ENCODE data around the gene RILPL2.
"Not testable (repeated sequence)": the region's sequence is repeated elsewhere in the genome, so short reads cannot be mapped to it uniquely, and the experiment has no call there.

RILPL2 gene, protein sequence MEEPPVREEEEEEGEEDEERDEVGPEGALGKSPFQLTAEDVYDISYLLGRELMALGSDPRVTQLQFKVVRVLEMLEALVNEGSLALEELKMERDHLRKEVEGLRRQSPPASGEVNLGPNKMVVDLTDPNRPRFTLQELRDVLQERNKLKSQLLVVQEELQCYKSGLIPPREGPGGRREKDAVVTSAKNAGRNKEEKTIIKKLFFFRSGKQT

DNA sequence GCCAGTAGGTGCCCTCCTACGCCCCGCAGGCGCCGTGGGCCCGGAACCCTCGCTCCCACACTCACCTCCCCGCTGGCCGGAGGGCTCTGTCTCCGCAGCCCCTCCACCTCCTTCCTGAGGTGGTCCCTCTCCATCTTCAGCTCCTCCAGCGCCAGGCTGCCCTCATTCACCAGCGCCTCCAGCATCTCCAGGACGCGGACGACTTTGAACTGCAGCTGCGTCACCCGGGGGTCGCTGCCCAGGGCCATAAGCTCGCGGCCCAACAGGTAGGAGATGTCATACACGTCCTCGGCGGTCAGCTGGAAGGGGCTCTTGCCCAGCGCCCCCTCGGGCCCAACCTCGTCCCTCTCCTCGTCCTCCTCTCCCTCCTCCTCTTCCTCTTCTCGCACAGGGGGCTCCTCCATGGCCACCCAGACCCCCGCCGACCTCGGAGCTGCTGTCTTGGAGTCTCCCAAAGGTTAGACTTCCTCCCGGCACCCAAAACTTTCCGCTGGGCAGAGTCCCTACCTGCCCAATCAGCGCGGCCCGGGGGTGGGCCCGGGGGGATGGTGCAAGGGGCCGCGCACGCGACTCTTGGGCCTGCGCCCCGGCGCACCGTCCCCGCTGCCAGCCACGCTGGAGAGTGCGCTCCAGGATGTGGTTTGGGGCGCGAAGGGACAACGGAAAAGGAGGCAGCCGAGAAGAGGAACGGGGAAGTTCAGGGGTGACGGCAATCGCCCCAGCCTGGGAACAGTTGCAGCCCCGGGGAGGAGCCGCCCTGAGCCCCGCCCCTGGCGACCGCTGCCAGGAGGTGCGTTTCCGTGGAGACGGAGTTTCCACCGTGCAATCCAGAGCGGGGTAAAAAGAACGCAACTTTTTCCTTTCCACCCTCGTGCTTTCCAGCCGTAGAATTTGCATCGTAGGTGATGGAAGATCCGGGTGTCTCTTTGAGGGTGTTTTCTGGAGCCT lies at the start of gene RILPL2:
Gene RILPL2, minus strand, starts transcription at position 668 of the 948 bp plus-strand sequence. Its CDS starts 264 bp downstream, at position 404.
- DNase-seq = peak; percentile 93

DNA sequence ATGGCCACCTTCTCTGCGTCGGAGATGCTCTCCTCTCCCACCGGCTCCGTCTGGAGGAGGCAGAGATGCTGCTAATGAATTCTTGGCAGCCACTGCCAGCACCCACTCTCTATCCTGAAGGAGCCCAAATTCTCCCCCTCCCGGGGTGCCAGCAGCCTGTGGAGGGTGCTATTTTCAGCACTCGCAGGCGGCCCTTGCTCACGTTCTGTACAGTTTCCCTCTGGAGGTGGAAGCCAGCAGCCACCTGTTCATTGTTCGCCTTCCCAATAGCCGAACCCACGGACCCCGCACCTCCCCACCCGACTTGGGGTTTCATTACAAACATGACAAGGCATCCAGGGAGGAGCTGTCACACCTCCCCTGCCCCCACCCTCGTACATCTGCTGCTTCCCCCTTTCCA lies 49.3 kb upstream of the RILPL2 start:
- DNase-seq = no peak

DNA sequence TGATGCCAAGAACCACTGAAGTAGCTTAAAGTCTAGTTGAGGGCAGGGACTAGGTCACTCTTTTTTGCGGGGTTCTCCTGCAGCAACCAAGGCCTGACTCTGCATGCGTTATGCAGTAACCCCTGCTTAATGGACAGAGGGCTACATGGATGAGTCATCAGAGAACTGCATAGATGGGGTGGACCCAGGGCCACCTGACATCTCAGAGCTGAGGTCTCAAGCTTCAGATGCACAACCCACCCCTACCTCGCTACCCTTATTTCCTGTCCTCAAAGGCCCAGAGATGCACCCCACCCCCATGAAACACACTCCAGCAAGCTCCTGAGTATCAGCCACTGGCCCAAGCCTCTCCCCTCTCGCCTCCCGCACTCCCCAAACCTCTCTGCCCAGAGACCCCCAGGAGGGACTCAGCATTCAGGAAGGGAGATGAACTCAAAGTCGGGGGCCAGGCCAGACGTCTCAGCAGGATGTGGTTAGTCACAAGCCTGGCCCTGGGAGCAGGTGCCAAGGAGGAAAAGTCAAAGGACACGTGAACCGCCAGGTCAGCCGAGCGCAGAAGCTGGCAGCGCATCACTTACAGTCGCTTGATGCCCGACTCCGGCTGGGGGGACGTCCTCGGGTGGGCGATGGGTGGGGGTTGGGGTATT lies 47.2 kb upstream of the RILPL2 start:
- DNase-seq = no peak

DNA sequence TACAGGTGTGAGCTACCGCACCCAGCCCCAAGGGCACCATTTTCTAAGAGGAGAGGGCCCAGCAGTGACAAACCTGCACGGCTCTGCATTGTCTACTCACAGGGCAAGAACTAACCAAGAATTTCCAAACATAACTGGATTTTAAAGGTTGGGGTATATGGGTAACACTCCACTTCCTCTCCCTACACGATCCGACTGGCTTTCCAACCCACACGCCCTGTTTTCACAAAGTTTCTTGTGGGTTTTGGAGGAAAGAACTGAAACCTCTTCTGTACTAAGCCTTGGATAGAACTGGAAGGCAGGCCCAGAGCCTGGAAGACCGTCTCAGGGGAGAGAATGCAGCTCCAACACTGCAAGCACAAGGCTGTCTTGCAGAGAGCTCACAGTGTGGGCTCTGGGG lies 46.4 kb upstream of the RILPL2 start:
- DNase-seq = no peak

DNA sequence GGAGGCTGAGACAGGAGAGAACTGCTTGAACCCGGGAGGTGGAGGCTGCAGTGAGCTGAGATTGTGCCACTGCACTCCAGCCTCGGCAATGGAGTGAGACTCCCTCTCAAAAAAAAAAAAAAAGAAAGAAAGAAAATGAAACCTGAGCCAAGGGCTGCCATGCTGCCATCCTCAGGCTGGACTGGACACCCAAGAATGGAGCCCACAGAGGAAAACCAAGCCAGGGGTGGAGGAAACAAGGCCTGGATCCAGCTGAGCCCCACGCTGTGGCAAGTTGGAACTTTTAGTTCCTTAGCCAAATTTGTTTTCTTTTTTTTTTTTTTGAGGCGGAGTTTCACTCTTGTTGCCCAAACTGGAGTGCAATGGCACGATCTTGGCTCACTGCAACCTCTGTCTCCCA lies 44.8 kb upstream of the RILPL2 start:
- DNase-seq = not testable (repeated sequence)

DNA sequence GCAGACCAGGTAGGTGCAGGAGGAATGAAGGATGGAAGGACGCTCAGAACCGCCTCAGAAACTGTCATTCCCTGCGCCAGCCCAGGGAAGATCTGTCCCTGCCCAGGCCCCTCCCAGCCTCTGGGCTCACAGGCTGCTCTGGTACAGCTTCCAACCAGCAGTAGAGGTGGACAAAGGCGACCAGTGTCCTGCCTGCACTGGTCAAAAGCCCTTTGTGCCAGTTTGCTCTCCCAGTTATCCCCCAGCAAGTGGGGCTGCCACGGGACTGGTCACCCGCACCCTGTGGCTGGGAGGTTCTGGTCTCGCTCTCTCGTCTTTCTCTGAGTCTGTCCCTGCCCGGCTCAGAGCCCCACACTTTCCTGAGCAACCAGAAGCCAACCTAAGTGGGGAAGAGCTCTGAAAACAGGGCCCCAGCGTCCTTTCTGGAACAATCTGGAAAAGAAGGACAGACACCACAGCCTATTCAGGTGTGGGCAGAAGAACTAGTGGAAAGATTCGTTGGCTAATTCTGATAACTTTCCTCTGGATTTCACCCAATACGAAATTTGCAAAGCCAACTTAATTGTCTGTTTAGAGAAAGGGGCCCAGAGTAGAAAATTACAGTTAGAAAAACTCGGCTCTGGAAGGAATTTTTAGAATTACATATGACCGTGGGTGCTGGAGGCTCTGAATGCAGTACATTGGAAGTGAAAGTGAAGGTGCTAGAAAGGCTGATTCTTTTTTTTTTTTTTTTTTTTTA lies 43.1 kb upstream of the RILPL2 start:
- no peak for DNase-seq

DNA sequence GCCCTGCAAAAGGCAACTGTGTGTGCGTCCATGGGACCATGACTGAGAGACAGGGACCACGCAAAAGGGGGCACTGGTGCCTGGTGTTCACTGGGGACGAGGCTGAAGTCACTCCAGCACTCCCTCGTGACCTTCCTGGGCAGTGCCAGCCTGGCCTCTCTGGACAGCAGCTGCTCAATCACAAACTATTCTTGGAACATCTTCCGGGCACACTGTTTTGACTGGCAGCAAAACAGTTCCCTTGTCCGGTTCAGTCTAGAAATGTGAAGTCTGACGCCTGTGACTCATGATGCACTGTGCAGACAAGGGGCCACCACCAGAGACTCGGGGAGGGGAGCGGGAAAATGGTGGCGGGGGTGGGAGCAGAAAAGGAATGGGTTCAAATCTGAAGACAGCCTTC lies 42.3 kb upstream of the RILPL2 start:
- DNase-seq = no peak

DNA sequence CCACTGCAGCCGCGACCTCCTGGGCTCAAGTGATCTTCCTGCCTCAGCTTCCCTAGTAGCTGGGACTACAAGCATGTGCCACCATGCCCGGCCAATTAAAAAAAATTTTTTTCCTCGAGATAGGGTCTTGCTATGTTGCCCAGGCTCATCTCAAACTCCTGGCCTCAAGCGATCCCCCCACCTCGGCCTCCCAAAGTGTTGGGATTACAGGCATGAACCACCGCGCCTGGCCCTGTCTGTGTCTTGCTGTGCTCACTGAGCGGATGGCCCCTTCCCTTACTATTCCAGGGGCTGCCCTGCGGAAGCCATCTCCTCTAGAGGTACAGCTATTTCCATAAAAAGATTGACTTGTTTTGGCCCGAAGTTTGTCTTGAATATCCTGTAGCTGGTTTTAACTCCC lies 41.6 kb upstream of the RILPL2 start:
- DNase-seq = no peak

DNA sequence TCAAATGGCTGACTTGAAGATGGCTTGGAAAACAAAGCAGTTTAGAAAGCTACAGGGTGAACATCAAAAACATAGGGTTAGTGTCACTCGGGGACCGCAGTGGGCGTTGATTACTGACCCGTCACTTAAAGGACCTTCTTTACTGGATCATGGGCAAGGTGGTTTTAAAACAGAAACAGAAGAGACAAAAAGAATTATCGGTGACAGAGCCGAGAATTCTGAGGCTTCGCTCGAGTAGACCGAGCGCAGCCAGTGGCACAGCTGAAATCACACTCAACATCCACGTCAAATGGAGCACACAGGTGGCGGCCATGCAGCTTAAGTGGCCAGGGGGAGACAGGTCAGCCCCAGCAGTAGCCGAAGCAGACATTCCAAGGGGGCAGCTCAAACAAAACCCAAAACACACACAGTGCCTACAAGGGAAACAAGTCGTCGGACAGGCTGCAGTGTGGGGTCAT lies 38.8 kb upstream of the RILPL2 start:
- no peak for DNase-seq

DNA sequence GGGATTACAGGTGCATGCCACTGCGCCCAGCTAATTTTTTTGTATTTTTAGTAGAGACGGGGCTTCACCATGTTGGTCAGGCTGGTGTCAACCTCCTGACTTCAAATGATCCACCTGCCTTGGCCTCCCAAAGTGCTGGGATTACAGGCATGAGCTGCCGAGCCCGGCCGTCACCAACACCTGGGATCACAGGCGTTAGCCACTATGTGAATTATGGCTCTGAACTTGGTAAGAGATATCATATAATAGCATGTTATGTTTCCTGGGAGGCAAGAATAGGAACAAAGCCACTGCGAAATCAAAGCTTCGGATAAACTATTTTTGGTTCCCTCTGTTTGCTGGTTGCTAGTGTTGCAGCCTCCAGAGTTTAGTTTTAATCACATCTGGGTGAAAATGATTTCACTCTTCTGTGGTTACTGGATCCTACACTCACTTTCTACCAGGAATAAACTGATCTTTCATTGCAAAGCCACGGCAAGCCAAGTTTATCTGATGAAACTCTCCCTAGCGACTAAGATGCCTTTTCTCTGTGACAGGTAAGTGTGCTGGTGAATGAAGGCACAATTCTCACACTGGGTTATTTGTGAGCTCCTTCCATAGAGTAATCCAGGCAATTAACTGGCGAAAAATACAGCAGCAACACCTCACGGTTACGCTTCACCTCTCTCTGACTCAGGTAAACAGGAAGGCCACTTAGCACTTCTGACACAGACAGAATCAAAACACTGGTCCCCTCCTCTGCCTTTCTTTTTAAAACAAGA lies 38.2 kb upstream of the RILPL2 start:
- DNase-seq = no peak

DNA sequence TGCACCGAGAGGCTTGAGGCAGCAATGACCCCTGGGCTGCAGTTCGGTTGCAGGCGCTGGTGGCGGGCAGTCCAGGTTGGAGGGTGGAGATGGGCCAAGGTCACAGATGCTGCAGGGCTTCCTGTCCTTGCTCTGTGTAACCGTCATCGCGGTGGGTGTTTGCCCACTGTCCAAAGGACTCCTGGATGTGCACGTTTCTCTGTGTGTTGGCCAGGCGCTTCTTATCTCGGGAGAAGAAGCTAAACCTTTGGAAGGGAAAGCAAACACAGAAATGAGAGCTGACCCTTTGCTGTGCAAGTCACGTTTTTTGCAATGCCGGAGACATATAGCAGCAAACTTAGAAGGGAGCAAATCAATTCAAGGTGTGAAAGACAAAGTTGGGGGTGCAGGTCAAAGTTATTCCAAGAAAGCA lies 36.0 kb upstream of the RILPL2 start:
- no peak for DNase-seq

DNA sequence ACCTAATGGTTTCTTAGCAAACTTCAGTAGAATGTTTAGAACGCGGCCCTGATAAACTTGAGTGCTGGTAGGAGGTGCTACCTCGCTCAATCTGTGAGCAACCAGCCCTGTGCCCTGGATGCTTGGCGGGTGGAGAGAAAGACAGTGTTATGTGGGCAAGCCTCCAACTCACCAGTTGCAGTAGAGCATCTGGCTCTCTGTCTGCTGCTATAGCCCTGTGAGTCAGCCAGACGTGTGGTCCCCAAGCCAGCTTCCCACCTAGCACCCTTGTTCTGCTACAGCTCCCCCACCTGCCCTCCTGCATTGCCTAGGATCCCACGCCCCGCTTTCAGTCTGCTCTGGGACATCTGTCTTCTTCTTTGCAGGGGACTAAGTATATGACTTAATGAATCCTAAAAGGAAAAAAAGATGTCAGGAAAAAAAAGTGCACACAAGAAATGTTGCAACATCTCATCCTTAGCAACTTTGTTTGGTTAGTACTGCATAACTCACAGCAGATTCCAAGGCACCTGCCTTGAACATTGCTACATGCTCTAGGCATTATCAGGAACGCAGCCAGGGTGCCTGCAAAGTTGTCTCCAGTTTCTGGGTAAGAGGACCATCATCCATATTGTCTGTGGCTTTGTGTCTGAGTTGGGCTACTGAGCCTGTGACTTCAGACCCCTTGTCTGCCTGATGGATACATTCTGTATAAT lies 35.0 kb upstream of the RILPL2 start:
- DNase-seq = no peak

DNA sequence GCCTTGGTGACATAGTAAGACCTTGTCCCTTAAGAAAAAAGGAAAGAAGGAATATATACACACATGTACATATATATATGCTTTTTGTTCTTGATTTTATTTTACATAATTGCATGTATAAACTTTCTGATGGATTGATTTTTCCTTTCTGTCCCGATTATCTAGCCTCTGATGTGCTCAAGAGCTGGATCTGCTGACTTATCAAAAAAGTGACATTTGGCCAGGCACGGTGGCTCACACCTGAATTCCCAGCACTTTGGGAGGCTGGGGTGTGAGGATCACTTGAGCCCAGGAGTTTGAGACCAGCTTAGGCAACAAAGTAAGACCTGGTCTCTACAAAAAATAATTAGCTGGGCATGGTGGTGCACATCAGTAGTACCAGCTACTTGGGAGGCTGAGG lies 33.5 kb upstream of the RILPL2 start:
- no peak for DNase-seq

DNA sequence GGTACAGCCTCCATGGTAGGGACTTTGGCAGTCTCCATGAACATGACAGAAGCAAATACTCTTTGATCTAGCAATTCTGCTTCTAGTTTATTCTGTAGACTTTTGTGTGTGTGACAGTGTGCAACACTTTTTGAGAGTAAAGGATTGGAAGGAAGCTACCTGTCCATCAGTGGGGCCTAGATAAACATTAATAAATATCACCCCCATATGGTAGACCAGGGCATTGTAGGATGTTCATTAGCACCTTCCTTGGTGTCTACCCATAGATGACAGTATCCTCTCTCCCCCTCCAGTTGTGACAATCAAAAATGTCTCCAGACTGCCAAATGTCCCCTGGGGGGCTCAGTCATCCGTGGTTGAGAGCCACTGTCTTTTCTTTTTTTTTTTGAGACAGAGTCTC lies 32.3 kb upstream of the RILPL2 start:
- DNase-seq = no peak

DNA sequence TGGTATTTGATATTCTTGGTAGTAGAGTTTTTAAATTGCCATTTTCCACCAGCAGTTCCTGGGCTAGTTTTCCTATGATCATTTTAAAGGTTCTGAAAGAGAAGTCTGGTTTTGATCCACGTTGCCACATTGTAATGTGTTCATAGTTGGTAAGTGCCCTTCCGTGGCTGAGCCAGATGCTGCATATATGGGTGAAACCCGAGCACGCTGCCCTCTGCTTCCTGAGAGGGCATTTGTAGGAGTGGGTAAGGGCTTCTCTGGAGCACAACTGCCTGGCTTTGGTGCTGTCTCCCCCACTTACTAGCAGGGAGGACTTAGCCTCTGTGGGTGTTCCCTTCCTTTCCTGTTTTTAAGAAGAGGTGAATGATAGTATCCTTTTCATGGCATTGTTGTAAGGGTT lies 28.6 kb upstream of the RILPL2 start:
- no peak for DNase-seq

DNA sequence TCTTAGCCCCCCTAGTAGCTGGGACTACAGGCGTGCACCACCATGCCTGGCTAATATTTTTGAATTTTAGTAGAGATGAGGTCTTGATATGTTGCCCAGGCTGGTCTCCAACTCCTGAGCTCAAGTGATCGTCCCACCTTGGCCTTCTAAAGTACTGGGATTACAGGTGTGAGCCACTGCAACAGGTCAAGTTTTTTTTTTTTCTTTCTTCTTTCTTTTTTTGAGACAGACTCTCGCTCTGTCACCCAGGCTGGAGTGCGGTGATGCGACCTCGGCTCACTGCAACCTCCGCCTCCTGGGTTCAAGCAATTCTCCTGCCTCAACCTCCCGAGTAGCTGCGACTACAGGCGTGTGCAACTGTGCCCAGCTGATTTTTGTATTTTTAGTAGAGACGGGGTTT lies 26.7 kb upstream of the RILPL2 start:
- DNase-seq = not testable (repeated sequence)

DNA sequence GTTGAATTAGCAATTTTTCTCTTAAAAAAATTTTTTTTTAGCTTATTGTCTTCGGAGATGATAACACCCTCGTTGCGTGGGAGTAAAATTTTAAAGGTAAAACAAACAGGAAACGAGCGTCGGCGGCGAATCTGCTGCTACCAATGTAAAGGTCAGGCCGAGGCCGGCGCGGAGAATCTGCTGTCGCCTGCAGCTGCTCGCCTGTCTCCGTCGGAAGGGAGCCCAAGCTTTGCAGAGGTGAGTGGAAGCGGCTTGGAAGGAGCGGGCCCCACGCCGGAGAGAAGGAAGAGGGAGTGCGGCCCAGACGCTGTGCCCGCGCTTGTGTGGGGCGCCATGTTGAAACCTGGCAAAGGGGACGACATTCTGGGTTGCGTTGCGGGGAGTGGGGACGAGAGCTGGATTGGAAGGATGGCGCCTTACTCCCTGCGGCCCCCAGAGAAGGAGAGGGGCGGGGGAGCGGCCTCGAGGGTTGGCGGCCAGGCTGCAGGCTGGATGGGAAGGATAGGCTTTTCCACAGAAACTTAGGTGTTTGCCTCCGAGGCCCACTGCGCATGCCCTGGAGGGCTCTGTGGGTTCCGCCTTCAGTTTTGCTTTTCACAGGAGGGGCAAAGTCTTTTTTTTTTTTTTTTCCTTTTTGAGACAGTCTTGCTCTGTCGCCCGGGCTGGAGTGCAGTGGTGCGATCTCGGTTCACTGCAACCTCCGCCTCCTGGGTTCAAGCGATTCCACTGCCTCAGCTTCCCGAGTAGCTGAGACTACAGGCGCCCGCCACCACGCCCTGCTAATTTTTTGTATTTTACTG lies 21.7 kb upstream of the RILPL2 start, which contains the start of gene SNRNP35:
Gene SNRNP35, plus strand, starts transcription at position 160 of the 800 bp plus-strand sequence. CDS start 7,402 bp downstream, outside the sequence.
- peak; percentile 84 for DNase-seq

DNA sequence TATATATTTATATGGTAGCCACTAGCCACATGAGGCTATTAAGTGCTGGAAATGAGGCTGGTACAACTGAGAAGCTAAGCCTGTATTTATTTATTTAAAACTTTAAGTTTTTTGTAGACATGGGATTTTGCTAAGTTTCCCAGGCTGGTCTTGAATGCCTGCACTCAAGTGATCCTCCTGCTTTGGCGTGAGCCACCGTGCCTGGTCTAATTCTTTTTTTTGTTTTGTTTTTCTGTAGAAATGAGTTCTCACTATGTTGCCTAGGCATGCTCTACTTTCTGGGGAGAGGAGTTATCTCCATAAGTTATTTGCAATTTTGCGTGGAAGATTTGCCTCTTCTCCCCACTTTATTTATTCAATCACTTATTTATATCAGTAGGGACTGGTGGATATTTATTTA lies 16.7 kb upstream of the RILPL2 start:
- no peak for DNase-seq

DNA sequence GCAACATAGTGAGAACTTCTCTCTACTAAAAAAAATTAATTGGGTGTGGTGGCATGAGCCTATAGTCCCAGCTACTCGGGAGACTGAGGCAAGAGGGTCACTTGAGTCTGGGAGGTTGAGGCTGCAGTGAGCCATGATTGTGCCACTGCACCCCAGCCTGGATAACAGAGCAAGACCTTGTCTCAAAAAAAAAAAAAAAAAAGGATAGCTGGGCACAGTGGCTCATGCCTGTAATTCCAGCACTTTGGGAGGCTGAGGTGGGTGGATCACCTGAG lies 15.7 kb upstream of the RILPL2 start:
- not testable (repeated sequence) for DNase-seq

DNA sequence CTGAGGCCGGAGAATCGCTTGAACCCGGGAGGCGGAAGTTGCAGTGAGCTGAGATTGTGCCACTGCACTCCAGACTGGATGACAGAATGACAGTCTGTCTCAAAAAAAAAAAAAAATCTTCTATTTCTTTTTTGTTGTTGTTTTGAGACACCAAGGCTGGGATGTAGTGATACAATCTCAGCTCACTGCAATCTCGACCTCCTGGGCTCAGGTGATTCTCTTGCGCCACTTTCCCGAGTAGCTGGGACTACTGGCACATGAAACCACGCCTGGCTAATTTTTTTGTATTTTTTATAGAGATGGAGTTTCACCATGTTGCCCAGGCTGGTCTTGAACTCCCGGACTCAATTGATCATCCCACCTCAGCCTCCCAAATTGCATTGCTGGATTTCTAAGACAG lies 14.2 kb upstream of the RILPL2 start:
- DNase-seq = no peak

DNA sequence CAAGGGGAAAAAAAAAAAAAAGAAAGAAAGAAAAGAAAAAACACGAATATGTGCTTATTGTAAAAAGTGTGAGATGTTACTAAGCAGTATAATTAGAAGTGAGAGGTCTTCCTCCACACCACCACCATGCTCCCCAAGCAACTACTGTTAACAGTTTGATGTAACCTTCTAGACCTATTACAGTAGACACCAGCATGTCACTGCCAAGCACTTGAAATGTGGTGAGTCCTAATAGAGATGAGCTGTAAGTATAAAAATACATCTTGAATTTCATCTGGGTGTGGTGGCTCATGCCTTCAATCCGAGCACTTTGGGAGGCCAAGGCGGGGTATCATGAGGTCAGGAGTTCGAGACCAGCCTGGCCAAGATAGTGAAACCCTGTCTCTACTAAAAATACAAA lies 13.4 kb upstream of the RILPL2 start:
- DNase-seq = no peak

Data from stimulated activated CD4-positive, alpha-beta T cell treated with anti-CD3 and anti-CD28 coated beads, Interleukin-4, amount 100 ng/mL, for 1 hour (primary cell).